HepG2 (cell line): ENCODE data around the gene MTCH1. TPM values are rescaled to one million over a fixed set of nuclear protein-coding genes. Genes with fewer than 3 reads are reported as not detected.

ENCODE experiments used
- ATAC-seq: fragments of 200-7000 bp; cut with Tn5 transposase; 3 replicates; pipeline ENCODE4 v1.9.1; 2020; ENCODE audit warnings: mild to moderate bottlenecking, moderate library complexity
- BruUV-seq: library from RNA; stranded (reverse); fragments of 400-500 nt; replicated peaks from 2 replicates; lab custom pipeline; 2021; lab: Mats Ljungman, UMichigan
- CTCF ChIA-PET: fragments of 300-600 bp; formaldehyde crosslinking; extraction: SDS; loops from one replicate; lab custom pipeline; 2021; ENCODE audit warnings: low total read pairs, inconsistent platforms, low intra/inter-chr PET ratio; lab: Yijun Ruan, JAX
- POLR2A ChIA-PET: fragments of 350-600 bp; sonication (Branson Sonifier 250); formaldehyde crosslinking; loops from one replicate; lab custom pipeline; 2020; ENCODE audit warnings: antibody characterized with exemption, inconsistent platforms; lab: Yijun Ruan, JAX
- DNase-seq: peaks from one replicate; pipeline ENCODE4 v3.0.0-alpha.2; 2015; ENCODE audit warnings: low spot score
- FAIRE-seq: peaks from 3 replicates; lab custom pipeline; 2011; peaks lifted over from hg19 to GRCh38; lab: Jason Lieb, UNC
- H2AFZ ChIP-seq: one replicate; pipeline ENCODE4 v1.6.1; 2011; ENCODE audit warnings: low read length, inconsistent platforms
- H3K27ac ChIP-seq: fragments of 300-600 bp; 3 replicates; pipeline ENCODE4 v1.8.0; 2011; ENCODE audit warnings: mixed run types, mild to moderate bottlenecking, mixed read lengths, low read length, inconsistent platforms; ENCODE audit not compliant: insufficient read depth; ENCODE audit errors: extremely low read length
- H3K27me3 ChIP-seq, 2 experiments: fragments of 200-600 bp in 1 of 2; 2 replicates in 1 of 2; 3 replicates in 1 of 2; pipeline versions ENCODE4 v1.6.0 to v1.8.0; 2011; ENCODE audit warnings: low read length in 2 of 2, mild to moderate bottlenecking in 2 of 2, moderate library complexity in 2 of 2, inconsistent platforms in 1 of 2; ENCODE audit not compliant: insufficient read depth in 2 of 2, control insufficient read depth in 1 of 2
- H3K36me3 ChIP-seq, 2 experiments: fragments of 200-600 bp in 1 of 2; replicated peaks in 1 of 2; 2 replicates in 1 of 2; 3 replicates in 1 of 2; pipeline versions ENCODE4 v1.5.1 to v1.8.0; 2011; ENCODE audit warnings: low read length in 2 of 2, inconsistent platforms in 1 of 2; ENCODE audit not compliant: insufficient read depth in 2 of 2, control insufficient read depth in 1 of 2
- H3K4me1 ChIP-seq: 2 replicates; pipeline ENCODE4 v1.5.1; 2012; ENCODE audit warnings: low read length, inconsistent platforms; ENCODE audit not compliant: insufficient read depth
- H3K4me2 ChIP-seq: 2 replicates; pipeline ENCODE4 v1.6.0; 2011; ENCODE audit warnings: low read depth, low read length, inconsistent platforms
- H3K4me3 ChIP-seq, 3 experiments: fragments of 200-600 bp in 1 of 3; sonication (generic), shearing (Covaris generic) in 1 of 3; replicated peaks in 1 of 3; 2 replicates each; pipeline ENCODE4 v1.5.1; 2011 to 2016; ENCODE audit warnings: low read length in 3 of 3, inconsistent platforms in 2 of 3, low read depth in 2 of 3, mild to moderate bottlenecking in 2 of 3, control low read depth in 1 of 3, mixed read lengths in 1 of 3; ENCODE audit not compliant: insufficient read depth in 1 of 3
- H3K79me2 ChIP-seq: one replicate; pipeline ENCODE4 v1.6.1; 2011; ENCODE audit warnings: low read length, inconsistent platforms; ENCODE audit not compliant: insufficient read depth
- H3K9ac ChIP-seq: 2 replicates; pipeline ENCODE4 v1.6.0; 2011; ENCODE audit warnings: mild to moderate bottlenecking, low read depth, low read length, inconsistent platforms; ENCODE audit not compliant: insufficient read depth
- H3K9me3 ChIP-seq: 2 replicates; pipeline ENCODE4 v1.5.1; 2012; ENCODE audit warnings: mild to moderate bottlenecking, low read length
- H4K20me1 ChIP-seq: 2 replicates; pipeline ENCODE4 v1.6.0; 2011; ENCODE audit warnings: inconsistent platforms, mild to moderate bottlenecking, low read length, moderate library complexity; ENCODE audit not compliant: insufficient read depth
- CENPBD1 ChIP-seq: sonication (generic); formaldehyde crosslinking; IDR thresholded peaks from 2 replicates; pipeline ENCODE4 v1.8.0; 2022; ENCODE audit warnings: missing genetic modification reagents, low read depth, mild to moderate bottlenecking, borderline replicate concordance
- DBP ChIP-seq: sonication (generic); formaldehyde crosslinking; IDR thresholded peaks from 2 replicates; pipeline ENCODE4 v1.4.0; 2020; ENCODE audit warnings: missing genetic modification reagents; ENCODE audit errors: not compliant biosample characterization
- FOXM1 ChIP-seq: sonication (generic); formaldehyde crosslinking; IDR thresholded peaks from 2 replicates; pipeline ENCODE4 v1.5.0; 2020; ENCODE audit warnings: missing genetic modification reagents
- KMT2B ChIP-seq: IDR thresholded peaks from 2 replicates; pipeline ENCODE4 v1.6.1; 2016; ENCODE audit warnings: missing genetic modification reagents, missing compliant biosample characterization
- PHF8 ChIP-seq: sonication (generic); formaldehyde crosslinking; IDR thresholded peaks from 2 replicates; pipeline ENCODE4 v1.5.0; 2020; ENCODE audit warnings: missing genetic modification reagents
- PRDM10 ChIP-seq: sonication (generic); formaldehyde crosslinking; IDR thresholded peaks from 2 replicates; pipeline ENCODE4 v1.4.0; 2020; ENCODE audit warnings: low read depth, missing genetic modification reagents
- SAP130 ChIP-seq: IDR thresholded peaks from 2 replicates; pipeline ENCODE4 v1.6.1; 2016; ENCODE audit warnings: low read depth
- YEATS4 ChIP-seq: sonication (generic); formaldehyde crosslinking; IDR thresholded peaks from 2 replicates; pipeline ENCODE4 v1.4.0; 2020; ENCODE audit warnings: missing genetic modification reagents, borderline replicate concordance
- ZBTB3 ChIP-seq: sonication (generic); formaldehyde crosslinking; IDR thresholded peaks from 2 replicates; pipeline ENCODE4 v1.4.0; 2020; ENCODE audit warnings: low read depth, mild to moderate bottlenecking, moderate library complexity, missing genetic modification reagents, borderline replicate concordance
- ZNF136 ChIP-seq: sonication (generic); formaldehyde crosslinking; IDR thresholded peaks from 2 replicates; pipeline ENCODE4 v1.8.1; 2022; ENCODE audit warnings: low read depth, mild to moderate bottlenecking, moderate library complexity, missing genetic modification reagents
- ZNF225 ChIP-seq: sonication (generic); formaldehyde crosslinking; IDR thresholded peaks from 2 replicates; pipeline ENCODE4 v1.4.0; 2020; ENCODE audit warnings: mild to moderate bottlenecking, missing genetic modification reagents
- ZNF232 ChIP-seq: sonication (generic); formaldehyde crosslinking; IDR thresholded peaks from 2 replicates; pipeline ENCODE4 v1.4.0; 2020; ENCODE audit warnings: missing genetic modification reagents, borderline replicate concordance
- ZNF589 ChIP-seq: sonication (generic); formaldehyde crosslinking; conservative IDR thresholded peaks from 2 replicates; pipeline ENCODE4 v1.8.0; 2022; ENCODE audit warnings: mild to moderate bottlenecking, moderate library complexity, missing genetic modification reagents
- ZNF839 ChIP-seq: sonication (generic); formaldehyde crosslinking; IDR thresholded peaks from 2 replicates; pipeline ENCODE4 v1.4.0; 2020; ENCODE audit warnings: missing genetic modification reagents, mild to moderate bottlenecking, borderline replicate concordance
- WGBS: methylation state at CpG from one replicate; pipeline ENCODE4 v1.1.6; 2017; ENCODE audit warnings: low lambda C conversion rate; 5-methylcytosine and 5-hydroxymethylcytosine counted together
- in situ Hi-C: cut with HindIII; loops from 2 replicates; pipeline ENCODE4 v1.10.0; 2017; ENCODE audit warnings: low pct_unique_long_range_greater_than_20kb; ENCODE audit not compliant: extremely low pct_ligation_motif_present
- intact Hi-C: fragments of 100-400 bp; cut with micrococcal nuclease; formaldehyde crosslinking; loops from one replicate; pipeline ENCODE4 v1.10.0; 2022; ENCODE audit not compliant: unreplicated experiment
- polyA plus RNA-seq, 8 experiments: library from polyadenylated mRNA; depleted of rRNA in 3 of 8; stranded (reverse) in 7 of 8; unstranded in 1 of 8; fragments of >200 nt; fragmentation: Illumina TruSeq in 4 of 8; extraction: Trizol in 4 of 8; gene quantifications; 2 replicates each; pipeline versions ENCODE4 v1.2.1 to v1.2.3, GENCODE V29; 2011 to 2016; ENCODE audit warnings: low read depth in 4 of 8, missing spikeins in 1 of 8, mixed read lengths in 1 of 8; ENCODE audit not compliant: insufficient read depth in 1 of 8
- total RNA-seq, 5 experiments: library from RNA; depleted of rRNA; stranded (reverse); fragments of >200 nt; fragmentation: Illumina TruSeq; extraction: Trizol; gene quantifications; 2 replicates each; pipeline ENCODE4 v1.2.3, GENCODE V29; 2016; ENCODE audit warnings: low read depth in 1 of 5

MTCH1 gene
- total and polyA plus RNA-seq, 2 of the 13 experiments (the other 11 are each of a cell fraction or from before 2014, with no cell fraction given) = 86.2 to 144 TPM

- WGBS = 28% methylated on average over 6 of the region's 6 CpGs
- H3K9me3 ChIP-seq = no peaks in the 10 kb centered on the region
- no TSS peak for BruUV-seq
- no peak overlapping the region for H2AFZ ChIP-seq
- CTCF ChIA-PET = no interaction called here
- peaks cover 12 to 48% of the 10 kb centered on the region in 2 experiments; a peak in 3 of 5 replicates for H3K27me3 ChIP-seq
- intact Hi-C loops = no loop called here
- no peaks in the 10 kb centered on the region for H4K20me1 ChIP-seq
- ATAC-seq = no peak
- POLR2A ChIA-PET = interaction anchor here (1.7 kb wide), 1 partner anchor 31 kb away, joined by 5 read pairs; the partner anchor contains the start of gene MTCH1
- H3K9ac ChIP-seq = no peak overlapping the region
- H3K4me2 ChIP-seq = no peak overlapping the region
- no peak for FAIRE-seq
- TF ChIP-seq ZNF225 = no peak
- TF ChIP-seq SAP130 = no peak
- TF ChIP-seq YEATS4 (CRISPR knock-in tag) = no peak
- H3K36me3 ChIP-seq = no peaks in the 10 kb centered on the region
- no peak for DNase-seq
- H3K4me3 ChIP-seq = no peak overlapping the region
- in situ Hi-C loops = no loop called here
- no peak overlapping the region for H3K27ac ChIP-seq
- H3K79me2 ChIP-seq = no peaks in the 10 kb centered on the region
- no peaks in the 10 kb centered on the region for H3K4me1 ChIP-seq
These were observed 30.9 kb downstream of the MTCH1 start for GRCh38 chr6:36955136-36955535.

- ATAC-seq (peak; percentile 28), FAIRE-seq (no peak), DNase-seq (no peak)
- Histone ChIP-seq H3K4me3 (no peak within 1 kb of the TSS), H3K4me2 (no peak within 1 kb of the TSS), H3K79me2 (no peaks in the 10 kb centered on the region), H3K9me3 (no peaks in the 10 kb centered on the region), H3K27me3 (peaks cover 13 to 50% of the 10 kb centered on the region in 2 experiments; a peak in 4 of 5 replicates), H4K20me1 (no peaks in the 10 kb centered on the region), H3K9ac (no peak within 1 kb of the TSS), H3K27ac (no peak within 1 kb of the TSS), H2AFZ (no peak within 1 kb of the TSS), H3K36me3 (no peaks in the 10 kb centered on the region), H3K4me1 (no peaks in the 10 kb centered on the region)
- intact Hi-C loops = no loop called here
- in situ Hi-C loops = no loop called here
- CTCF ChIA-PET = no interaction called here
- POLR2A ChIA-PET = no interaction called here
- BruUV-seq = no TSS peak
- WGBS = 39% methylated on average over 9 of the region's 14 CpGs
- TF ChIP-seq DBP = no peak
- no peak for TF ChIP-seq ZNF136 (CRISPR knock-in tag)
- TF ChIP-seq PHF8 (CRISPR knock-in tag) = no peak
- TF ChIP-seq KMT2B (CRISPR knock-in tag) = no peak
- no peak for TF ChIP-seq ZBTB3 (CRISPR knock-in tag)
- no peak for TF ChIP-seq FOXM1 (CRISPR knock-in tag)
- TF ChIP-seq ZNF589 (CRISPR knock-in tag) = no peak
- no peak for TF ChIP-seq ZNF232 (CRISPR knock-in tag)
- no peak for TF ChIP-seq PRDM10 (CRISPR knock-in tag)
- no peak for TF ChIP-seq CENPBD1
- TF ChIP-seq ZNF839 (CRISPR knock-in tag) = no peak
These were observed 31.6 kb downstream of the MTCH1 start, which contains the start of gene PI16 for GRCh38 chr6:36954262-36954931. Gene PI16 (plus strand): TSS chr6:36954738. CDS start chr6:36954761, 23 bp downstream.
